H9 (cell line): Measurements from ENCODE around the gene NAP1L1. TPM values are rescaled to one million over a fixed set of nuclear protein-coding genes. Genes with fewer than 3 reads are reported as not detected.

Experiments
- DNase-seq: peaks from one replicate; pipeline ENCODE4 v3.0.0-alpha.2; 2017
- H2AFZ ChIP-seq: one replicate; pipeline ENCODE4 v1.6.1; 2013; ENCODE audit warnings: mild to moderate bottlenecking, low read length, control low read depth, moderate library complexity
- H2AK5ac ChIP-seq: 2 replicates; pipeline ENCODE4 v1.6.1; 2013; ENCODE audit warnings: low read length, control low read depth, mixed read lengths; ENCODE audit not compliant: insufficient read length
- H2BK120ac ChIP-seq: one replicate; pipeline ENCODE4 v1.6.1; 2013; ENCODE audit warnings: low read depth, mild to moderate bottlenecking, low read length, control low read depth, inconsistent platforms; ENCODE audit not compliant: poor library complexity, severe bottlenecking
- H2BK12ac ChIP-seq: 2 replicates; pipeline ENCODE4 v1.6.1; 2013; ENCODE audit warnings: low read length, control low read depth, mixed read lengths, low read depth; ENCODE audit not compliant: insufficient read length
- H2BK15ac ChIP-seq: 2 replicates; pipeline ENCODE4 v1.6.1; 2013; ENCODE audit warnings: low read depth, low read length, control low read depth
- H2BK20ac ChIP-seq: one replicate; pipeline ENCODE4 v1.6.1; 2013; ENCODE audit warnings: low read depth, mild to moderate bottlenecking, low read length, control low read depth, inconsistent platforms; ENCODE audit not compliant: poor library complexity, severe bottlenecking
- H2BK5ac ChIP-seq: 2 replicates; pipeline ENCODE4 v1.6.1; 2013; ENCODE audit warnings: low read length, control low read depth, mixed read lengths; ENCODE audit not compliant: insufficient read length
- H3K14ac ChIP-seq: 2 replicates; pipeline ENCODE4 v1.6.1; 2013; ENCODE audit warnings: low read length, control low read depth; ENCODE audit not compliant: insufficient read depth
- H3K18ac ChIP-seq: 2 replicates; pipeline ENCODE4 v1.6.1; 2013; ENCODE audit warnings: low read depth, mild to moderate bottlenecking, mixed read lengths, low read length, control low read depth; ENCODE audit not compliant: insufficient read length
- H3K23ac ChIP-seq: 2 replicates; pipeline ENCODE4 v1.6.1; 2013; ENCODE audit warnings: low read length, control low read depth, mixed read lengths, low read depth; ENCODE audit not compliant: insufficient read length
- H3K23me2 ChIP-seq: 2 replicates; pipeline ENCODE4 v1.6.1; 2013; ENCODE audit warnings: low read depth, mild to moderate bottlenecking, mixed read lengths, low read length, control low read depth; ENCODE audit not compliant: insufficient read length, poor library complexity, severe bottlenecking
- H3K27ac ChIP-seq: 2 replicates; pipeline ENCODE4 v1.5.1; 2013; ENCODE audit warnings: low read length, control low read depth, mixed read lengths, low read depth; ENCODE audit not compliant: insufficient read length
- H3K27me3 ChIP-seq: 2 replicates; pipeline ENCODE4 v1.6.1; 2013; ENCODE audit warnings: low read length, control low read depth, inconsistent platforms; ENCODE audit not compliant: insufficient read depth
- H3K4ac ChIP-seq: 2 replicates; pipeline ENCODE4 v1.6.1; 2013; ENCODE audit warnings: low read depth, mild to moderate bottlenecking, control low read depth, inconsistent platforms, low read length, moderate library complexity
- H3K4me1 ChIP-seq: 2 replicates; pipeline ENCODE4 v1.6.1; 2013; ENCODE audit warnings: low read length, control low read depth, inconsistent platforms; ENCODE audit not compliant: insufficient read depth
- H3K4me2 ChIP-seq: 2 replicates; pipeline ENCODE4 v1.6.1; 2013; ENCODE audit warnings: low read length, control low read depth, mixed read lengths; ENCODE audit not compliant: insufficient read length, insufficient read depth
- H3K56ac ChIP-seq: 2 replicates; pipeline ENCODE4 v1.6.1; 2013; ENCODE audit warnings: low read depth, mild to moderate bottlenecking, mixed read lengths, low read length, control low read depth; ENCODE audit not compliant: insufficient read length
- H3K79me1 ChIP-seq: 2 replicates; pipeline ENCODE4 v1.6.1; 2013; ENCODE audit warnings: low read depth, mild to moderate bottlenecking, moderate library complexity, low read length, control low read depth, inconsistent platforms; ENCODE audit not compliant: insufficient read depth, poor library complexity, severe bottlenecking
- H3K79me2 ChIP-seq: 2 replicates; pipeline ENCODE4 v1.6.1; 2013; ENCODE audit warnings: low read length, control low read depth, inconsistent platforms; ENCODE audit not compliant: insufficient read depth
- H3K9ac ChIP-seq: 2 replicates; pipeline ENCODE4 v1.6.1; 2013; ENCODE audit warnings: low read length, control low read depth, mixed read lengths; ENCODE audit not compliant: insufficient read length; ENCODE audit errors: extremely low read depth
- H3K9me3 ChIP-seq: one replicate; pipeline ENCODE4 v1.6.1; 2013; ENCODE audit warnings: low read depth, low read length, inconsistent platforms; ENCODE audit not compliant: control insufficient read depth
- H3T11ph ChIP-seq: one replicate; pipeline ENCODE4 v1.6.1; 2013; ENCODE audit warnings: mild to moderate bottlenecking, low read length, control low read depth, inconsistent platforms
- H4K20me1 ChIP-seq: one replicate; pipeline ENCODE4 v1.6.1; 2013; ENCODE audit not compliant: control insufficient read depth, insufficient read length, insufficient read depth
- H4K5ac ChIP-seq: 2 replicates; pipeline ENCODE4 v1.6.1; 2013; ENCODE audit warnings: low read depth, mild to moderate bottlenecking, mixed read lengths, low read length, control low read depth; ENCODE audit not compliant: insufficient read length
- H4K8ac ChIP-seq: replicated peaks from 2 replicates; pipeline ENCODE4 v1.6.1; 2013; ENCODE audit warnings: low read length, control low read depth, mixed read lengths, low read depth; ENCODE audit not compliant: insufficient read length
- H4K91ac ChIP-seq: 2 replicates; pipeline ENCODE4 v1.6.1; 2013; ENCODE audit warnings: low read depth, mild to moderate bottlenecking, moderate library complexity, mixed read lengths, low read length, control low read depth; ENCODE audit not compliant: insufficient read length
- H3K27ac Mint-ChIP-seq, 3 experiments: 2 replicates in 2 of 3; 3 replicates in 1 of 3; pipeline ENCODE4 v1.8.0; 2020 to 2021; ENCODE audit warnings: mixed read lengths in 3 of 3, mild to moderate bottlenecking in 1 of 3, moderate library complexity in 1 of 3
- H3K27me3 Mint-ChIP-seq: 2 replicates; pipeline ENCODE4 v1.8.0; 2021; ENCODE audit warnings: low read depth, mild to moderate bottlenecking, moderate library complexity, mixed read lengths
- H3K36me3 Mint-ChIP-seq, 3 experiments: 2 replicates in 2 of 3; 3 replicates in 1 of 3; pipeline ENCODE4 v1.8.0; 2020 to 2021; ENCODE audit warnings: low read depth in 3 of 3, mixed read lengths in 3 of 3; ENCODE audit not compliant: insufficient read depth in 1 of 3
- H3K4me1 Mint-ChIP-seq, 2 experiments: 2 replicates each; pipeline ENCODE4 v1.8.0; 2020; ENCODE audit warnings: mixed read lengths in 2 of 2
- H3K4me3 Mint-ChIP-seq, 2 experiments: 2 replicates in 1 of 2; 3 replicates in 1 of 2; pipeline ENCODE4 v1.8.0; 2020 to 2021; ENCODE audit warnings: mild to moderate bottlenecking in 2 of 2, mixed read lengths in 2 of 2, moderate library complexity in 1 of 2
- H3K9me3 Mint-ChIP-seq, 2 experiments: 2 replicates in 1 of 2; 3 replicates in 1 of 2; pipeline ENCODE4 v1.8.0; 2020; ENCODE audit warnings: mild to moderate bottlenecking in 2 of 2, mixed read lengths in 2 of 2, moderate library complexity in 1 of 2
- CTCF ChIP-seq: fragments of 200-600 bp; sonication (generic); conservative IDR thresholded peaks from 3 replicates; pipeline ENCODE4 v1.8.0; 2021; ENCODE audit warnings: antibody characterized with exemption, mild to moderate bottlenecking
- WGBS: extraction: QIAGEN DNeasy Blood & Tissue Kit; methylation state at CpG from one replicate; pipeline ENCODE4 v1.1.7; 2013; ENCODE audit warnings: missing lambda C conversion rate, low lambda C conversion rate, mixed read lengths; ENCODE audit not compliant: insufficient read length; ENCODE audit errors: extremely low coverage; 5-methylcytosine and 5-hydroxymethylcytosine counted together
- total RNA-seq: library from RNA; stranded (reverse); gene quantifications from 2 replicates; pipeline ENCODE4 v1.2.1, GENCODE V29; 2021

The NAP1L1 gene
- total RNA-seq, 1 experiment from 2014 or later = 1,012 TPM

DNA sequence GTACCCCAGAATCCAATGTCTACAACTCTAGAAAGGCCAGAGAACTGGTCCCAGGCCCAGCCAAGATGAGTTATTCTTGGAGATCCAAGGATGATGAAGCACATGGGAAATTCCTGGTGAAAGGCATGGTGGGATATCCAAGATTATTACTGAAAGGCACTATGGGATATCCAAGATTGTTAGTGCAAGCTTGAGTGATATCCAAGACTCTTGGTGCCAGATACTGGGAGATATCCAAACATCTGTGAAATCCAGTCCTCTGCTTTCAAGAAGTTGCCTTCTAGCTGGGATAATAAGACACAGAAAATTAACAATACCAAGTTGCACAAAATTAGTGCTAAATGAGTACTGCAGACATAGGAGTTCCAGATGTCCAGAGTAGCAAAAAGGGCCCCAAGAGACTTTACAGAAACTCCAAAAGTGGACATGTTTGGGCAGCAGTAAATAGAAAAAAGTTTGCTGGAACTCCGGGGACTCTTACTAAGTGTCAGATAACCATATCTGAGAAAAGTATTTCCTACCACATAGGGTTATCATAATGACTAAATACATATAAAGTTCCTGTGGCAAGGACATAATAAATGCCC is 87.5 kb downstream of the NAP1L1 start:
- H3K27me3 Mint-ChIP-seq = no peaks in the 10 kb centered on the region
- WGBS = no CpG with 5 or more reads among the region's 1 CpG

More for the DNA sequence above, 87.5 kb downstream of the NAP1L1 start:
- no peak overlapping the region for H2AK5ac ChIP-seq
- no peaks in the 10 kb centered on the region for H3K36me3 Mint-ChIP-seq
- peaks cover 6% of the 10 kb centered on the region; the same call in 1 of the 2 replicates for H3K4me1 ChIP-seq
- no peaks in the 10 kb centered on the region for H4K20me1 ChIP-seq
- no peaks in the 10 kb centered on the region for H3K23me2 ChIP-seq
- no peak overlapping the region for H3K23ac ChIP-seq
- no peak overlapping the region for H3K27ac ChIP-seq
- no peak overlapping the region for H3K9ac ChIP-seq
- DNase-seq = no peak
- no peak overlapping the region for H3K14ac ChIP-seq
- no peak overlapping the region for H2BK5ac ChIP-seq
- H3K9me3 Mint-ChIP-seq = no peaks in the 10 kb centered on the region
- no peaks in the 10 kb centered on the region for H3K79me2 ChIP-seq
- TF ChIP-seq CTCF = no peak
- H2BK12ac ChIP-seq = no peak overlapping the region
- H2BK120ac ChIP-seq = no peak overlapping the region
- H3K4me3 Mint-ChIP-seq = no peak overlapping the region
- no peak overlapping the region for H4K5ac ChIP-seq
- no peak overlapping the region for H3K18ac ChIP-seq
- no peak overlapping the region for H3K56ac ChIP-seq
- no peak overlapping the region for H2BK20ac ChIP-seq
- H3K4ac ChIP-seq = no peak overlapping the region
- no peak overlapping the region for H3K4me2 ChIP-seq
- no peak overlapping the region for H3T11ph ChIP-seq
- no peak overlapping the region for H4K91ac ChIP-seq
- H3K4me1 Mint-ChIP-seq = peaks cover 14 to 20% of the 10 kb centered on the region in 2 experiments
- no peaks in the 10 kb centered on the region for H3K79me1 ChIP-seq
- no peaks in the 10 kb centered on the region for H3K27me3 ChIP-seq
- no peak overlapping the region for H2BK15ac ChIP-seq
- H3K9me3 ChIP-seq = no peaks in the 10 kb centered on the region
- no peak overlapping the region for H3K27ac Mint-ChIP-seq
- H2AFZ ChIP-seq = no peak overlapping the region
- H4K8ac ChIP-seq = no peak overlapping the region
